Naive B cell (primary cell): Measurements from ENCODE around the gene FABP1. TPM values are rescaled to one million over a fixed set of nuclear protein-coding genes. Genes with fewer than 3 reads are reported as not detected.

Experiments
- ATAC-seq, 2 donors: fragments of 150-1000 bp; cut with Tn5 transposase; 2 replicates each; pipeline ENCODE4 v1.10.0; 2021; ENCODE audit warnings: low read depth in 2 of 2, mild to moderate bottlenecking in 2 of 2, moderate library complexity in 2 of 2
- DNase-seq: peaks from one replicate; pipeline ENCODE4 v3.0.0; 2022
- H3K27ac Mint-ChIP-seq, 6 donors: one replicate each; pipeline ENCODE4 v1.8.0; 2020 to 2022; ENCODE audit warnings: mild to moderate bottlenecking in 6 of 6, mixed read lengths in 6 of 6, moderate library complexity in 5 of 6, inconsistent platforms in 2 of 6
- H3K27me3 Mint-ChIP-seq, 3 donors: one replicate each; pipeline ENCODE4 v1.8.0; 2021 to 2022; ENCODE audit warnings: mixed read lengths in 3 of 3, mild to moderate bottlenecking in 1 of 3
- H3K36me3 Mint-ChIP-seq, 2 donors: one replicate each; pipeline ENCODE4 v1.8.0; 2020 to 2022; ENCODE audit warnings: mixed read lengths in 2 of 2, inconsistent platforms in 1 of 2, mild to moderate bottlenecking in 1 of 2
- H3K4me1 Mint-ChIP-seq, 3 donors: one replicate each; pipeline ENCODE4 v1.8.0; 2020 to 2022; ENCODE audit warnings: mixed read lengths in 3 of 3, inconsistent platforms in 1 of 3, mild to moderate bottlenecking in 1 of 3, moderate library complexity in 1 of 3
- H3K4me3 Mint-ChIP-seq, 8 donors: one replicate each; pipeline ENCODE4 v1.8.0; 2020 to 2022; ENCODE audit warnings: mild to moderate bottlenecking in 8 of 8, mixed read lengths in 8 of 8, moderate library complexity in 8 of 8, inconsistent platforms in 2 of 8
- H3K9me3 Mint-ChIP-seq, 7 donors: one replicate each; pipeline ENCODE4 v1.8.0; 2020 to 2022; ENCODE audit warnings: mixed read lengths in 7 of 7, mild to moderate bottlenecking in 5 of 7, inconsistent platforms in 2 of 7, moderate library complexity in 1 of 7
- polyA plus RNA-seq, 6 donors: library from polyadenylated mRNA; unstranded; fragments of 300-500 nt; fragmentation: Illumina TruSeq; gene quantifications; one replicate each; pipeline ENCODE4 v1.2.3, GENCODE V29; 2021; ENCODE audit warnings: low read depth in 6 of 6

FABP1 gene
- polyA plus RNA-seq, 6 donors from 2014 or later = not detected

GRCh38 chr2:88131201-88131998 is 3.5 kb upstream of the FABP1 start:
- no peak overlapping the region for H3K4me3 Mint-ChIP-seq
- H3K27me3 Mint-ChIP-seq = peaks cover 14 to 51% (median 40%) of the 10 kb centered on the region in 3 donors
- H3K9me3 Mint-ChIP-seq = peaks cover 0 to 2% (median 0%) of the 10 kb centered on the region in 7 donors
- H3K36me3 Mint-ChIP-seq = no peaks in the 10 kb centered on the region
- H3K4me1 Mint-ChIP-seq = no peaks in the 10 kb centered on the region
- H3K27ac Mint-ChIP-seq = peak overlapping the region in 1 of 6 donors; percentile 11
- no peak for DNase-seq
- no peak for ATAC-seq

- H3K36me3 Mint-ChIP-seq = no peaks in the 10 kb centered on the region
- H3K27me3 Mint-ChIP-seq = peaks cover 14 to 47% (median 34%) of the 10 kb centered on the region in 3 donors
- ATAC-seq = no peak
Observed at GRCh38 chr2:88129313-88129959, 1.6 kb upstream of the FABP1 start.

GRCh38 chr2:88128654-88129312 is 921 bp upstream of the FABP1 start:
- Mint-ChIP-seq H3K36me3 (no peaks in the 10 kb centered on the region), H3K27me3 (peaks cover 14 to 47% (median 34%) of the 10 kb centered on the region in 3 donors), H3K4me1 (no peaks in the 10 kb centered on the region), H3K4me3 (no peak overlapping the region), H3K9me3 (peaks cover 0 to 2% (median 0%) of the 10 kb centered on the region in 7 donors), H3K27ac (peak overlapping the region in 1 of 6 donors; percentile 71)
- no peak for ATAC-seq
- DNase-seq = no peak

More at GRCh38 chr2:88129313-88129959, 1.6 kb upstream of the FABP1 start:
- Mint-ChIP-seq H3K9me3 (peaks cover 0 to 2% (median 0%) of the 10 kb centered on the region in 7 donors), H3K27ac (no peak overlapping the region), H3K4me3 (no peak overlapping the region), H3K4me1 (no peaks in the 10 kb centered on the region)
- no peak for DNase-seq

GRCh38 chr2:88127638-88127887 is 299 bp downstream of the FABP1 start:
- no peaks in the 10 kb centered on the region for H3K4me1 Mint-ChIP-seq
- DNase-seq (no peak), ATAC-seq (no peak)
- peaks cover 0 to 2% (median 0%) of the 10 kb centered on the region in 7 donors for H3K9me3 Mint-ChIP-seq
- no peak overlapping the region for H3K27ac Mint-ChIP-seq
- H3K36me3 Mint-ChIP-seq = no peaks in the 10 kb centered on the region
- H3K4me3 Mint-ChIP-seq = peak overlapping the region in 1 of 8 donors; percentile 23
- peaks cover 14 to 47% (median 37%) of the 10 kb centered on the region in 3 donors for H3K27me3 Mint-ChIP-seq

- Mint-ChIP-seq H3K36me3 (no peaks in the 10 kb centered on the region), H3K9me3 (peaks cover 0 to 2% (median 0%) of the 10 kb centered on the region in 7 donors), H3K4me3 (no peak overlapping the region), H3K27me3 (peaks cover 14 to 47% (median 42%) of the 10 kb centered on the region in 3 donors), H3K27ac (peak overlapping the region in 2 of 6 donors; percentile 31 to 57), H3K4me1 (no peaks in the 10 kb centered on the region)
- no peak for DNase-seq
- ATAC-seq = no peak
Observed at GRCh38 chr2:88126772-88127637, 857 bp downstream of the FABP1 start.

- DNase-seq (no peak), ATAC-seq (no peak)
- Mint-ChIP-seq H3K27me3 (peaks cover 14 to 50% (median 41%) of the 10 kb centered on the region in 3 donors), H3K4me1 (no peaks in the 10 kb centered on the region), H3K4me3 (no peak overlapping the region), H3K36me3 (no peaks in the 10 kb centered on the region), H3K27ac (peak overlapping the region in 2 of 6 donors; percentile 31 to 57), H3K9me3 (peaks cover 0 to 2% (median 0%) of the 10 kb centered on the region in 7 donors)
Observed at GRCh38 chr2:88125924-88126771, 1.7 kb downstream of the FABP1 start.

- Mint-ChIP-seq H3K4me1 (no peaks in the 10 kb centered on the region), H3K4me3 (no peak overlapping the region), H3K36me3 (no peaks in the 10 kb centered on the region), H3K27me3 (peaks cover 14 to 55% (median 46%) of the 10 kb centered on the region in 3 donors), H3K9me3 (peaks cover 0 to 2% (median 0%) of the 10 kb centered on the region in 7 donors), H3K27ac (no peak overlapping the region)
- DNase-seq (no peak), ATAC-seq (no peak)
Observed at GRCh38 chr2:88125344-88125923, 2.4 kb downstream of the FABP1 start.

- ATAC-seq (no peak), DNase-seq (no peak)
- H3K36me3 Mint-ChIP-seq = no peaks in the 10 kb centered on the region
- peaks cover 0 to 2% (median 0%) of the 10 kb centered on the region in 7 donors for H3K9me3 Mint-ChIP-seq
- H3K4me3 Mint-ChIP-seq = no peak overlapping the region
- H3K4me1 Mint-ChIP-seq = no peaks in the 10 kb centered on the region
- peaks cover 12 to 46% (median 44%) of the 10 kb centered on the region in 3 donors for H3K27me3 Mint-ChIP-seq
- H3K27ac Mint-ChIP-seq = no peak overlapping the region
Observed at GRCh38 chr2:88123975-88124917, 3.6 kb downstream of the FABP1 start.

GRCh38 chr2:88123164-88123974 is 4.5 kb downstream of the FABP1 start:
- no peak for ATAC-seq
- H3K4me1 Mint-ChIP-seq = no peaks in the 10 kb centered on the region
- no peak overlapping the region for H3K27ac Mint-ChIP-seq
- H3K36me3 Mint-ChIP-seq = no peaks in the 10 kb centered on the region
- no peak overlapping the region for H3K4me3 Mint-ChIP-seq
- H3K9me3 Mint-ChIP-seq = peaks cover 0 to 2% (median 0%) of the 10 kb centered on the region in 7 donors
- H3K27me3 Mint-ChIP-seq = peaks cover 6 to 51% (median 45%) of the 10 kb centered on the region in 3 donors
- no peak for DNase-seq

- H3K4me3 Mint-ChIP-seq = no peak overlapping the region
- no peaks in the 10 kb centered on the region for H3K9me3 Mint-ChIP-seq
- DNase-seq (no peak), ATAC-seq (no peak)
- no peak overlapping the region for H3K27ac Mint-ChIP-seq
- no peaks in the 10 kb centered on the region for H3K36me3 Mint-ChIP-seq
- peaks cover 10 to 54% (median 49%) of the 10 kb centered on the region in 3 donors for H3K27me3 Mint-ChIP-seq
- H3K4me1 Mint-ChIP-seq = no peaks in the 10 kb centered on the region
Observed at GRCh38 chr2:88122141-88122884, 5.5 kb downstream of the FABP1 start.
